ENCODE results near the gene PEAK1.
"Not testable (repeated sequence)": the region's sequence is repeated elsewhere in the genome, so short reads cannot be mapped to it uniquely, and the experiment has no call there.

PEAK1 gene

GRCh38 chr15:77168616-77169015 is 251.3 kb downstream of the PEAK1 start:
- in situ Hi-C loops (cut with HindIII; ENCODE audit: low pct_ligation_motif_present, low pct_unique_long_range_greater_than_20kb, low sequenced_read_pairs) = no loop called here
- DNase-seq = no peak

- no peak for DNase-seq
- in situ Hi-C loops (cut with HindIII; ENCODE audit: low pct_ligation_motif_present, low pct_unique_long_range_greater_than_20kb, low sequenced_read_pairs) = no loop called here
Measured at GRCh38 chr15:77168141-77168540, 251.8 kb downstream of the PEAK1 start.

- no peak for DNase-seq
- in situ Hi-C loops (cut with HindIII; ENCODE audit: low pct_ligation_motif_present, low pct_unique_long_range_greater_than_20kb, low sequenced_read_pairs) = no loop called here
Measured at GRCh38 chr15:77167406-77167805, 252.5 kb downstream of the PEAK1 start.

GRCh38 chr15:77163781-77164384 is 256.0 kb downstream of the PEAK1 start:
- in situ Hi-C loops (cut with HindIII; ENCODE audit: low pct_ligation_motif_present, low pct_unique_long_range_greater_than_20kb, low sequenced_read_pairs) = no loop called here
- no peak for DNase-seq

GRCh38 chr15:77162872-77163633 is 256.9 kb downstream of the PEAK1 start:
- in situ Hi-C loops (cut with HindIII; ENCODE audit: low pct_ligation_motif_present, low pct_unique_long_range_greater_than_20kb, low sequenced_read_pairs) = no loop called here
- no peak for DNase-seq

- in situ Hi-C loops (cut with HindIII; ENCODE audit: low pct_ligation_motif_present, low pct_unique_long_range_greater_than_20kb, low sequenced_read_pairs) = no loop called here
- DNase-seq = no peak
Measured at GRCh38 chr15:77160562-77161478, 259.1 kb downstream of the PEAK1 start.

GRCh38 chr15:77156000-77156399 is 263.9 kb downstream of the PEAK1 start:
- in situ Hi-C loops (cut with HindIII; ENCODE audit: low pct_ligation_motif_present, low pct_unique_long_range_greater_than_20kb, low sequenced_read_pairs); DNase-seq: not testable (repeated sequence)

GRCh38 chr15:77148191-77148590 is 271.7 kb downstream of the PEAK1 start:
- no peak for DNase-seq
- in situ Hi-C loops (cut with HindIII; ENCODE audit: low pct_ligation_motif_present, low pct_unique_long_range_greater_than_20kb, low sequenced_read_pairs) = no loop called here

- in situ Hi-C loops (cut with HindIII; ENCODE audit: low pct_ligation_motif_present, low pct_unique_long_range_greater_than_20kb, low sequenced_read_pairs) = no loop called here
- DNase-seq = no peak
Measured at GRCh38 chr15:77145370-77145769, 274.5 kb downstream of the PEAK1 start.

- peak; percentile 60 for DNase-seq
- in situ Hi-C loops (cut with HindIII; ENCODE audit: low pct_ligation_motif_present, low pct_unique_long_range_greater_than_20kb, low sequenced_read_pairs) = no loop called here
Measured at GRCh38 chr15:77144492-77145070, 275.3 kb downstream of the PEAK1 start.

- DNase-seq = no peak
- in situ Hi-C loops (cut with HindIII; ENCODE audit: low pct_ligation_motif_present, low pct_unique_long_range_greater_than_20kb, low sequenced_read_pairs) = no loop called here
Measured at GRCh38 chr15:77144026-77144425, 275.9 kb downstream of the PEAK1 start.

- in situ Hi-C loops (cut with HindIII; ENCODE audit: low pct_ligation_motif_present, low pct_unique_long_range_greater_than_20kb, low sequenced_read_pairs) = no loop called here
- no peak for DNase-seq
Measured at GRCh38 chr15:77143616-77144015, 276.3 kb downstream of the PEAK1 start.

- no peak for DNase-seq
- in situ Hi-C loops (cut with HindIII; ENCODE audit: low pct_ligation_motif_present, low pct_unique_long_range_greater_than_20kb, low sequenced_read_pairs) = no loop called here
Measured at GRCh38 chr15:77143191-77143590, 276.7 kb downstream of the PEAK1 start.

GRCh38 chr15:77140220-77140619 is 279.7 kb downstream of the PEAK1 start:
- in situ Hi-C loops (cut with HindIII; ENCODE audit: low pct_ligation_motif_present, low pct_unique_long_range_greater_than_20kb, low sequenced_read_pairs) = no loop called here
- no peak for DNase-seq

- no peak for DNase-seq
- in situ Hi-C loops (cut with HindIII; ENCODE audit: low pct_ligation_motif_present, low pct_unique_long_range_greater_than_20kb, low sequenced_read_pairs) = no loop called here
Measured at GRCh38 chr15:77139312-77139711, 280.6 kb downstream of the PEAK1 start.

- DNase-seq = no peak
- in situ Hi-C loops (cut with HindIII; ENCODE audit: low pct_ligation_motif_present, low pct_unique_long_range_greater_than_20kb, low sequenced_read_pairs) = no loop called here
Measured at GRCh38 chr15:77138167-77138522, 281.8 kb downstream of the PEAK1 start.

GRCh38 chr15:77135181-77135580 is 284.7 kb downstream of the PEAK1 start:
- in situ Hi-C loops (cut with HindIII; ENCODE audit: low pct_ligation_motif_present, low pct_unique_long_range_greater_than_20kb, low sequenced_read_pairs) = no loop called here
- no peak for DNase-seq

- DNase-seq = no peak
- in situ Hi-C loops (cut with HindIII; ENCODE audit: low pct_ligation_motif_present, low pct_unique_long_range_greater_than_20kb, low sequenced_read_pairs) = no loop called here
Measured at GRCh38 chr15:77130315-77130930, 289.5 kb downstream of the PEAK1 start.

- no peak for DNase-seq
- in situ Hi-C loops (cut with HindIII; ENCODE audit: low pct_ligation_motif_present, low pct_unique_long_range_greater_than_20kb, low sequenced_read_pairs) = no loop called here
Measured at GRCh38 chr15:77127626-77128025, 292.3 kb downstream of the PEAK1 start.

Measured in ACHN (cell line).